HG02798 (cell line): ENCODE measurements around the gene PTPRN2.
"Not testable (repeated sequence)": the region's sequence is repeated elsewhere in the genome, so short reads cannot be mapped to it uniquely, and the experiment has no call there.

ENCODE experiments used
- ATAC-seq: cut with Tn5 transposase; IDR thresholded peaks from one replicate; pipeline ENCODE4 v1.9.1; 2021; ENCODE audit warnings: mild to moderate bottlenecking; ENCODE audit not compliant: unreplicated experiment, poor library complexity

PTPRN2 gene

GRCh38 chr7:157609932-157610640 lies 977.5 kb downstream of the PTPRN2 start:
- no peak for ATAC-seq

- ATAC-seq: no peak
Observed at GRCh38 chr7:157609516-157609915, 978.1 kb downstream of the PTPRN2 start.

- no peak for ATAC-seq
Observed at GRCh38 chr7:157607218-157607617, 980.4 kb downstream of the PTPRN2 start.

GRCh38 chr7:157606140-157606539 lies 981.5 kb downstream of the PTPRN2 start:
- ATAC-seq: no peak

GRCh38 chr7:157605638-157606037 lies 982.0 kb downstream of the PTPRN2 start:
- no peak for ATAC-seq

GRCh38 chr7:157604661-157605381 lies 982.8 kb downstream of the PTPRN2 start:
- ATAC-seq: no peak

GRCh38 chr7:157603716-157604115 lies 983.9 kb downstream of the PTPRN2 start:
- no peak for ATAC-seq

- ATAC-seq: no peak
Observed at GRCh38 chr7:157603005-157603404, 984.6 kb downstream of the PTPRN2 start.

- no peak for ATAC-seq
Observed at GRCh38 chr7:157602581-157602980, 985.0 kb downstream of the PTPRN2 start.

GRCh38 chr7:157602156-157602555 lies 985.5 kb downstream of the PTPRN2 start:
- no peak for ATAC-seq

GRCh38 chr7:157601530-157601929 lies 986.1 kb downstream of the PTPRN2 start:
- no peak for ATAC-seq

GRCh38 chr7:157599491-157599890 lies 988.1 kb downstream of the PTPRN2 start:
- ATAC-seq: no peak

- no peak for ATAC-seq
Observed at GRCh38 chr7:157597562-157597961, 990.1 kb downstream of the PTPRN2 start.

GRCh38 chr7:157596881-157597280 lies 990.7 kb downstream of the PTPRN2 start:
- no peak for ATAC-seq

- ATAC-seq: no peak
Observed at GRCh38 chr7:157596471-157596870, 991.2 kb downstream of the PTPRN2 start.

GRCh38 chr7:157596026-157596425 lies 991.6 kb downstream of the PTPRN2 start:
- ATAC-seq: no peak

- ATAC-seq: no peak
Observed at GRCh38 chr7:157595086-157595855, 992.4 kb downstream of the PTPRN2 start.

- ATAC-seq: no peak
Observed at GRCh38 chr7:157594306-157594705, 993.3 kb downstream of the PTPRN2 start.

- no peak for ATAC-seq
Observed at GRCh38 chr7:157593541-157593940, 994.1 kb downstream of the PTPRN2 start.

- ATAC-seq: not testable (repeated sequence)
Observed at GRCh38 chr7:157592636-157593320, 994.8 kb downstream of the PTPRN2 start.

GRCh38 chr7:157590526-157590925 lies 997.1 kb downstream of the PTPRN2 start:
- no peak for ATAC-seq
